HCT116 (cell line): Measurements from ENCODE around the gene GALNT2. TPM values are rescaled to one million over a fixed set of nuclear protein-coding genes. Genes with fewer than 3 reads are reported as not detected.

Source experiments
- ATAC-seq: fragments of 200-7000 bp; cut with Tn5 transposase; 2 replicates; pipeline ENCODE4 v1.9.1; 2020; ENCODE audit warnings: mild to moderate bottlenecking, moderate library complexity
- BruUV-seq: library from RNA; stranded (reverse); fragments of 400-500 nt; replicated peaks from 2 replicates; lab custom pipeline; 2021; lab: Mats Ljungman, UMichigan
- CTCF ChIA-PET: fragments of 300-600 bp; sonication (Branson Sonifier 250); formaldehyde crosslinking; loops from one replicate; lab custom pipeline; 2021; ENCODE audit warnings: antibody characterized with exemption; lab: Charles Lee
- POLR2A ChIA-PET: fragments of 300-600, 350-600 bp; sonication (Branson Sonifier 250); formaldehyde crosslinking; loops from one replicate; lab custom pipeline; 2021; ENCODE audit warnings: antibody characterized with exemption; lab: Charles Lee
- RAD21 ChIA-PET, 2 experiments: fragments of 300-600 bp; sonication (Branson Sonifier 250); formaldehyde crosslinking; loops; one replicate each; lab custom pipeline; 2023; ENCODE audit warnings: low total read pairs in 2 of 2; ENCODE audit not compliant: uncharacterized antibody in 2 of 2, unreplicated experiment in 2 of 2, low non-redundant PET in 1 of 2; lab: Charles Lee
- DNase-seq: peaks from one replicate; pipeline ENCODE4 v3.0.0-alpha.2; 2010; ENCODE audit warnings: low read depth, low spot score
- H2AFZ ChIP-seq: fragments of 200-600 bp; shearing (Covaris generic), sonication (generic); 2 replicates; pipeline ENCODE4 v1.6.1; 2017; ENCODE audit warnings: low read depth, mixed run types, mixed read lengths, antibody characterized with exemption, low read length; ENCODE audit not compliant: poor library complexity, severe bottlenecking
- H3K27ac ChIP-seq: 2 replicates; pipeline ENCODE4 v1.5.1; 2012; ENCODE audit warnings: low read depth, low read length
- H3K27me3 ChIP-seq: fragments of 200-600 bp; sonication (generic); 2 replicates; pipeline ENCODE4 v1.6.1; 2016; ENCODE audit warnings: mixed run types, low read length, mixed read lengths; ENCODE audit not compliant: insufficient read depth
- H3K36me3 ChIP-seq, 2 experiments: fragments of 200-500 bp in 1 of 2; fragments of 200-600 bp in 1 of 2; sonication (Bioruptor generic) in 1 of 2; sonication (generic) in 1 of 2; 2 replicates each; pipeline versions ENCODE4 v1.5.1 to v1.6.1; 2014 to 2016; ENCODE audit warnings: low read length in 2 of 2, inconsistent platforms in 1 of 2, mixed read lengths in 1 of 2, mixed run types in 1 of 2; ENCODE audit not compliant: insufficient read depth in 2 of 2, control insufficient read depth in 1 of 2
- H3K4me1 ChIP-seq, 2 experiments: fragments of 200-600 bp in 1 of 2; sonication (generic) in 1 of 2; 2 replicates each; pipeline versions ENCODE4 v1.5.1 to v1.6.1; 2012 to 2017; ENCODE audit warnings: low read length in 2 of 2, inconsistent platforms in 1 of 2, mild to moderate bottlenecking in 1 of 2, mixed read lengths in 1 of 2, mixed run types in 1 of 2, moderate library complexity in 1 of 2; ENCODE audit not compliant: insufficient read depth in 2 of 2, control insufficient read depth in 1 of 2
- H3K4me2 ChIP-seq: fragments of 200-600 bp; sonication (generic); 2 replicates; pipeline ENCODE4 v1.6.1; 2017; ENCODE audit warnings: mixed run types, low read length, mixed read lengths
- H3K4me3 ChIP-seq, 2 experiments: fragments of 200-600 bp in 1 of 2; sonication (generic) in 1 of 2; replicated peaks in 1 of 2; 2 replicates each; pipeline ENCODE4 v1.5.1; 2011 to 2016; ENCODE audit warnings: low read length in 2 of 2, control low read depth in 1 of 2, low read depth in 1 of 2, mild to moderate bottlenecking in 1 of 2, mixed read lengths in 1 of 2, mixed run types in 1 of 2
- H3K79me2 ChIP-seq: fragments of 200-600 bp; sonication (generic); 2 replicates; pipeline ENCODE4 v1.6.1; 2017; ENCODE audit warnings: mild to moderate bottlenecking, mixed run types, low read length, moderate library complexity, mixed read lengths; ENCODE audit not compliant: insufficient read depth
- H3K9ac ChIP-seq: fragments of 200-600 bp; sonication (generic); 2 replicates; pipeline ENCODE4 v1.6.1; 2016; ENCODE audit warnings: low read length, mixed read lengths
- H3K9me2 ChIP-seq: fragments of 200-600 bp; sonication (generic), shearing (Covaris generic); 2 replicates; pipeline ENCODE4 v1.6.1; 2017; ENCODE audit warnings: mixed run types, mild to moderate bottlenecking, moderate library complexity; ENCODE audit not compliant: insufficient read depth
- H3K9me3 ChIP-seq, 2 experiments: fragments of 200-500 bp in 1 of 2; fragments of 200-600 bp in 1 of 2; sonication (Bioruptor generic) in 1 of 2; sonication (generic) in 1 of 2; 2 replicates each; pipeline ENCODE4 v1.6.1; 2014 to 2017; ENCODE audit warnings: low read length in 2 of 2, mixed read lengths in 2 of 2, inconsistent platforms in 1 of 2, low read depth in 1 of 2, mild to moderate bottlenecking in 1 of 2, mixed run types in 1 of 2, moderate library complexity in 1 of 2; ENCODE audit not compliant: control insufficient read depth in 1 of 2, insufficient read depth in 1 of 2
- H4K20me1 ChIP-seq: fragments of 200-600 bp; sonication (generic), shearing (Covaris generic); 2 replicates; pipeline ENCODE4 v1.6.1; 2017; ENCODE audit warnings: mixed run types, mild to moderate bottlenecking, moderate library complexity; ENCODE audit not compliant: insufficient read depth
- EGR1 ChIP-seq: IDR thresholded peaks from 2 replicates; pipeline ENCODE4 v1.6.1; 2012; ENCODE audit warnings: low read depth
- EZH2 ChIP-seq: fragments of 200-600 bp; sonication (generic); IDR thresholded peaks from 2 replicates; pipeline ENCODE4 v1.6.1; 2017; ENCODE audit warnings: antibody characterized with exemption, mixed run types
- FOSL1 ChIP-seq: IDR thresholded peaks from 2 replicates; pipeline ENCODE4 v1.6.1; 2012; ENCODE audit warnings: low read depth
- REST ChIP-seq: IDR thresholded peaks from 2 replicates; pipeline ENCODE4 v1.6.1; 2012; ENCODE audit warnings: low read depth
- SIN3A ChIP-seq: IDR thresholded peaks from 2 replicates; pipeline ENCODE4 v1.6.1; 2012; ENCODE audit warnings: low read depth
- SP1 ChIP-seq: IDR thresholded peaks from 2 replicates; pipeline ENCODE4 v1.6.1; 2012; ENCODE audit warnings: low read depth
- YY1 ChIP-seq: IDR thresholded peaks from 2 replicates; pipeline ENCODE4 v1.6.1; 2011; ENCODE audit warnings: low read length, low read depth, moderate library complexity, mild to moderate bottlenecking; ENCODE audit not compliant: insufficient replicate concordance; ENCODE audit errors: extremely low read depth
- ZBTB33 ChIP-seq: IDR thresholded peaks from 2 replicates; pipeline ENCODE4 v1.6.1; 2011; ENCODE audit warnings: mild to moderate bottlenecking, low read length, moderate library complexity; ENCODE audit not compliant: insufficient replicate concordance; ENCODE audit errors: extremely low read depth
- ZFX ChIP-seq: fragments of 450-650 bp; IDR thresholded peaks from 2 replicates; pipeline ENCODE4 v1.6.1; 2017
- ZNF274 ChIP-seq: fragments of 200-500 bp; sonication (Bioruptor generic); IDR thresholded peaks from 2 replicates; pipeline ENCODE4 v1.6.1; 2014; ENCODE audit warnings: mild to moderate bottlenecking, low read depth, low read length, inconsistent platforms
- intact Hi-C: fragments of 100-400 bp; cut with micrococcal nuclease; formaldehyde crosslinking; loops from 2 replicates; pipeline ENCODE4 v1.10.0; 2022
- total RNA-seq: library from RNA; stranded (reverse); gene quantifications from one replicate; pipeline ENCODE4 v1.2.1, GENCODE V29; 2021; ENCODE audit not compliant: unreplicated experiment
- TF ChIP-seq, protein P1 (sequence below): IDR thresholded peaks from 2 replicates; pipeline ENCODE4 v1.6.1; 2012

GALNT2 gene
- total RNA-seq, 1 experiment from 2014 or later = 40.8 TPM

- no peaks in the 10 kb centered on the region for H3K9me3 ChIP-seq
- no peak for TF ChIP-seq YY1
- no peak for TF ChIP-seq EZH2
- no peak for TF ChIP-seq SIN3A
- TF ChIP-seq, protein P1, sequence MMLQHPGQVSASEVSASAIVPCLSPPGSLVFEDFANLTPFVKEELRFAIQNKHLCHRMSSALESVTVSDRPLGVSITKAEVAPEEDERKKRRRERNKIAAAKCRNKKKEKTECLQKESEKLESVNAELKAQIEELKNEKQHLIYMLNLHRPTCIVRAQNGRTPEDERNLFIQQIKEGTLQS = no peak
- no peak for TF ChIP-seq ZFX
- no peak for TF ChIP-seq REST
- TF ChIP-seq ZBTB33 = no peak
- TF ChIP-seq EGR1 = no peak
- TF ChIP-seq SP1 = no peak
- no peak for TF ChIP-seq FOSL1
- no peak for TF ChIP-seq ZNF274
- no peaks in the 10 kb centered on the region for H3K79me2 ChIP-seq
- ChIA-PET RAD21 (no interaction called here), POLR2A (no interaction called here), CTCF (no interaction called here)
- no TSS peak for BruUV-seq
- no peak overlapping the region for H3K9ac ChIP-seq
- H3K9me2 ChIP-seq = no peaks in the 10 kb centered on the region
- ATAC-seq (no peak), DNase-seq (no peak)
- intact Hi-C loops = no loop called here
- no peak overlapping the region for H2AFZ ChIP-seq
- H3K27ac ChIP-seq = no peak overlapping the region
- H4K20me1 ChIP-seq = no peaks in the 10 kb centered on the region
- peaks cover 0 to 2% of the 10 kb centered on the region in 2 experiments; a peak in 1 of 4 replicates for H3K36me3 ChIP-seq
- H3K4me3 ChIP-seq = no peak overlapping the region
- peaks cover 0 to 7% of the 10 kb centered on the region in 2 experiments; a peak in 2 of 4 replicates for H3K4me1 ChIP-seq
- H3K4me2 ChIP-seq = no peak overlapping the region
- H3K27me3 ChIP-seq = no peaks in the 10 kb centered on the region
Observed at GRCh38 chr1:230264342-230264741, 197.3 kb downstream of the GALNT2 start.
